ENCODE measurements around the gene FARP1. TPM values are rescaled to one million over a fixed set of nuclear protein-coding genes. Genes with fewer than 3 reads are reported as not detected.

Gene FARP1
- total RNA-seq, 4 donors from 2014 or later = 103 to 172 (median 129) TPM

DNA sequence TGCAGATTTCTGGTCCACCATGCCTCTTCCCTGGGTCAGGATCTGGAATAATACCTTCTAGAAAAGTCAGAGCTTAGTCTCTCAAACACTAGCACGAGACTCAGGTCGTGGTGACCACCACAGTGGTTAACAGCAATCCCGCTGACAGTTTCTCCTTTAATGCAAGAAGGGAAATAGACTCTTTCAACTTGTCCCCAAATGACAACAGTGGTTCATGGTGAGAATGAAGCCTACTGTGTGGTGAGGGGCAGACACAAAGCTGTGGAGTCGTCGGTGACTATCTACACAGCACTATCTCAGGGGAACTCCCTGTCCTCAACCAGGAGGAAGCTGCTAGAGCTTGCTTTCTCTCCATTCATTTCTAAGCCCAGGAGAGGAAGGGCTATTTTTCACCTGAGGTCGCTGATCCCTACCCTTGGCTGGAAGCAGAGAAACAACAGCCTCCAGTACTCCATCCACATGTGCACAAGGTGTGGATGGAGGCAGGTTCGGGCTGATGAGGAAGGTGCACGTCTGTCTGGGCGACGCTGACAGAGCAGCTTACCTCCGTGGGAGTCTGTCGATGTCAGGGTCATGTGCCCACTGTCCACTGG is 361.6 kb downstream of the FARP1 start:
- H3K4me3 ChIP-seq (replicated peaks in 1 of 3) = no peak overlapping the region
- H3K27ac ChIP-seq = peak overlapping the region; percentile 81 to 89 (median 85)
- no peaks in the 10 kb centered on the region for H3K27me3 ChIP-seq
- H3K36me3 ChIP-seq = no peaks in the 10 kb centered on the region
- no peak for DNase-seq
- no peaks in the 10 kb centered on the region for H3K9me3 ChIP-seq
- 82 to 88% methylated on average over 12 of the region's 12 CpGs for WGBS, 2 donors
- intact Hi-C loops (cut with DNase I) = no loop called here
- H3K4me1 ChIP-seq = peaks cover 57 to 79% of the 10 kb centered on the region in 2 donors
- no peak for TF ChIP-seq POLR2A (IDR thresholded peaks at IDR 0.05)

Small RNA genes lying within 50 kb of the gene (microRNA-seq; reads per million reads assigned to microRNA genes)
- not detected for gene MIR3170

Small RNA genes lying within 50 kb of the gene (small RNA-seq; reads per million reads assigned to genes)
- not detected for gene MIR3170

Other genes with a start within 250 kb of the FARP1 start
- 100 to 1,000 TPM in 2 of 4 donors, 10 to 100 TPM in 2; 95.4 to 139 (median 108) TPM for gene IPO5, start 189.4 kb upstream of the FARP1 start, total RNA-seq
- gene RNF113B, start 34.2 kb downstream of the FARP1 start, total RNA-seq = not detected